ENCODE measurements around the gene KLHDC4.

Gene KLHDC4

DNA sequence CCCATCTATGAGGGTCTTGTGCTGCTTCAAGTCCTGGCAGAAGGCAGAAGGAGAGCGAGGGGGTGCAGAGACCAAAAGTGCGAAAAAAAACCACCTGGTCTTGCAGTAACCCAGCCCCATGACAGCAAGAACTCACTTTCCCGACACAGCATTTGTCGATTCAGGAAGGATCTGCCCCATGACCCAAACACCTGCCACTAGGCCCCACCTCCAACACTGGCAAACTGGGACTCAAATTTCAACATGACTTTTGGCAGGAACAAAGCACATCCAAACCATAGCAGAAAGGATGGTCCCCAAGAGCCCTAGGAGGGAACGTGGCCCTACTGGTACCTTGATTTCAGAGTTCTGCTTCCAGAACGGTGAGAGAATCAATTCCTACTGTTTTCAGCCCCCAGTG, 34.7 kb upstream of the KLHDC4 start:
- DNase-seq = no peak
- no peaks in the 10 kb centered on the region for H3K9me3 ChIP-seq (ENCODE audit: severe bottlenecking)
- H3K4me3 ChIP-seq (ENCODE audit: low read depth, low read length) = no peak overlapping the region
- no peaks in the 10 kb centered on the region for H3K27me3 ChIP-seq (ENCODE audit: insufficient read depth, low read depth, severe bottlenecking)
- TF ChIP-seq, protein P1, sequence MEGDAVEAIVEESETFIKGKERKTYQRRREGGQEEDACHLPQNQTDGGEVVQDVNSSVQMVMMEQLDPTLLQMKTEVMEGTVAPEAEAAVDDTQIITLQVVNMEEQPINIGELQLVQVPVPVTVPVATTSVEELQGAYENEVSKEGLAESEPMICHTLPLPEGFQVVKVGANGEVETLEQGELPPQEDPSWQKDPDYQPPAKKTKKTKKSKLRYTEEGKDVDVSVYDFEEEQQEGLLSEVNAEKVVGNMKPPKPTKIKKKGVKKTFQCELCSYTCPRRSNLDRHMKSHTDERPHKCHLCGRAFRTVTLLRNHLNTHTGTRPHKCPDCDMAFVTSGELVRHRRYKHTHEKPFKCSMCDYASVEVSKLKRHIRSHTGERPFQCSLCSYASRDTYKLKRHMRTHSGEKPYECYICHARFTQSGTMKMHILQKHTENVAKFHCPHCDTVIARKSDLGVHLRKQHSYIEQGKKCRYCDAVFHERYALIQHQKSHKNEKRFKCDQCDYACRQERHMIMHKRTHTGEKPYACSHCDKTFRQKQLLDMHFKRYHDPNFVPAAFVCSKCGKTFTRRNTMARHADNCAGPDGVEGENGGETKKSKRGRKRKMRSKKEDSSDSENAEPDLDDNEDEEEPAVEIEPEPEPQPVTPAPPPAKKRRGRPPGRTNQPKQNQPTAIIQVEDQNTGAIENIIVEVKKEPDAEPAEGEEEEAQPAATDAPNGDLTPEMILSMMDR (IDR thresholded peaks at IDR 0.05; ENCODE audit: low read depth, low read length) = no peak
- no peaks in the 10 kb centered on the region for H3K36me3 ChIP-seq
- no peak overlapping the region for H3K27ac ChIP-seq

DNA sequence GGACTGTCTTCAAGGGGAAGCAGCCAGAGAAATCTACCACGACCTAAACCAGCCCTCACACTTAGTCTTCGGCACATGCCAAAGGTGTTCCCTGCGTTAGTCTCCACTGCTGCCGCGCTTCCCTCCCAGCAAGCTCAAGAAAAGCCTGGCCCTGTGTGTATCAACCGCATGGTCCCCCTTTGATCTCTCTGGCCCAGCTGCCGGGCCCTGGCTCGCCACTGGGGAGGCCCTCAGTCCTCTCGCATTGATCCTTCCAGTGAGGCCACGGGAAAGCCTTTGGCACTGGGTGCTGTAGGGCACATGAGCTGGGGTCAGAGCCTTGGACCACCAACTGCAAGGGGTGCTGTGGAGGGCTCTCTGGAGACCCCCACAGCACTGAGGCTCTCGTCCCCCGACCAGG, 29.6 kb upstream of the KLHDC4 start:
- TF ChIP-seq, protein P1 (IDR thresholded peaks at IDR 0.05; ENCODE audit: low read depth, low read length) = no peak
- Histone ChIP-seq H3K27me3 (ENCODE audit: insufficient read depth, low read depth, severe bottlenecking) (no peaks in the 10 kb centered on the region), H3K27ac (no peak overlapping the region)

DNA sequence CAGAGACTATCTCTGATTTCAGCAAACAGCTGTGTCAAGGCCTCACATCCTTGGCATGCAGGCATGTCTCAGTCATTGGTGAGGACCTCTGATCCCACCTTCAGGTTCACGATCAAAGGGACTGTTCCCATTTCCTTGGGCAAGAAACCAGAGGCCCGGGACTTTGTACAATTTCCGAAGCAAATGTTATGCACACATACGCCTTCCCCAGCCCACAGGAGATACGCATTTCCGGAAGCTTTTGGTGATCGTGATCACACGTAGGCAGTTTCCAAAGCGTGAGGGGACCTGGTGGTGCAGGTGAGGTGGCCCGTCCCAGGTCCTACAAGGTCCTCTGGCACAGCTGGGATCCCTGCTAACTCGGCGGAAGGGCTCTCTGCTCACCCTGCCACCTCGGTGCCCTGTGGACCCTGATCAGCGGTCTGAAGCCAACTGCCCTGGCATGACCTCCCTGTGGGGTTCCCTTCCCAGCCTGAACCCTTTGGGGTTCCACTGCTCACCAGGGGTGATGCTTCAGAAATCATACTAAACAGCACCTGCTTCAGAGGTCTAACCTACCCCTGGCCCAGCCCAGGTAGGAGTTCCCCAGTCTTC, 28.8 kb upstream of the KLHDC4 start:
- no peak for DNase-seq
- no peak overlapping the region for H3K27ac ChIP-seq
- H3K27me3 ChIP-seq (ENCODE audit: insufficient read depth, low read depth, severe bottlenecking) = no peaks in the 10 kb centered on the region
- H3K36me3 ChIP-seq = no peaks in the 10 kb centered on the region
- no peaks in the 10 kb centered on the region for H3K9me3 ChIP-seq (ENCODE audit: severe bottlenecking)
- H3K4me3 ChIP-seq (ENCODE audit: low read depth, low read length) = no peak overlapping the region
- TF ChIP-seq, protein P1 (IDR thresholded peaks at IDR 0.05; ENCODE audit: low read depth, low read length) = no peak

More for the DNA sequence above, 29.6 kb upstream of the KLHDC4 start:
- DNase-seq = no peak
- H3K9me3 ChIP-seq (ENCODE audit: severe bottlenecking) = no peaks in the 10 kb centered on the region
- no peak overlapping the region for H3K4me3 ChIP-seq (ENCODE audit: low read depth, low read length)
- no peaks in the 10 kb centered on the region for H3K36me3 ChIP-seq

DNA sequence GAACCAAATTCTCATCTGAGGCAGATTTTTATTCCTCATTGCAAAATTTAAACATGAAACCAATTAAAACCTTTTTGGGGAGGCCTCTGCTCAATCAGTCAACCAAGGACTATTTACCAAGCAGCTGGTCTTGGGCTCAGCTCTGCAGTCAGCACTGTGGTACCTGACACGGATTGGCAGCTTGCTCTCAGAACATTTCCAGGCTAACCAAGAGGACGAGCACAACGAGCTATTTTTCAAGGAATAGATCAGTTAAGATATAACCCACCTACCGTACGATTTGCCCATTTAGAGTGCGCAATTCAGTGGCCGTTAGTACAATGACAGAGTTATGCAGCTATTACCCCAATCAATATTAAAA, 26.4 kb upstream of the KLHDC4 start:
- TF ChIP-seq, protein P1 (IDR thresholded peaks at IDR 0.05; ENCODE audit: low read depth, low read length) = no peak
- no peak overlapping the region for H3K4me3 ChIP-seq (ENCODE audit: low read depth, low read length)
- peak overlapping the region; percentile 61 for H3K27ac ChIP-seq
- no peaks in the 10 kb centered on the region for H3K27me3 ChIP-seq (ENCODE audit: insufficient read depth, low read depth, severe bottlenecking)
- peak; percentile 31 for DNase-seq
- no peaks in the 10 kb centered on the region for H3K9me3 ChIP-seq (ENCODE audit: severe bottlenecking)
- no peaks in the 10 kb centered on the region for H3K36me3 ChIP-seq

DNA sequence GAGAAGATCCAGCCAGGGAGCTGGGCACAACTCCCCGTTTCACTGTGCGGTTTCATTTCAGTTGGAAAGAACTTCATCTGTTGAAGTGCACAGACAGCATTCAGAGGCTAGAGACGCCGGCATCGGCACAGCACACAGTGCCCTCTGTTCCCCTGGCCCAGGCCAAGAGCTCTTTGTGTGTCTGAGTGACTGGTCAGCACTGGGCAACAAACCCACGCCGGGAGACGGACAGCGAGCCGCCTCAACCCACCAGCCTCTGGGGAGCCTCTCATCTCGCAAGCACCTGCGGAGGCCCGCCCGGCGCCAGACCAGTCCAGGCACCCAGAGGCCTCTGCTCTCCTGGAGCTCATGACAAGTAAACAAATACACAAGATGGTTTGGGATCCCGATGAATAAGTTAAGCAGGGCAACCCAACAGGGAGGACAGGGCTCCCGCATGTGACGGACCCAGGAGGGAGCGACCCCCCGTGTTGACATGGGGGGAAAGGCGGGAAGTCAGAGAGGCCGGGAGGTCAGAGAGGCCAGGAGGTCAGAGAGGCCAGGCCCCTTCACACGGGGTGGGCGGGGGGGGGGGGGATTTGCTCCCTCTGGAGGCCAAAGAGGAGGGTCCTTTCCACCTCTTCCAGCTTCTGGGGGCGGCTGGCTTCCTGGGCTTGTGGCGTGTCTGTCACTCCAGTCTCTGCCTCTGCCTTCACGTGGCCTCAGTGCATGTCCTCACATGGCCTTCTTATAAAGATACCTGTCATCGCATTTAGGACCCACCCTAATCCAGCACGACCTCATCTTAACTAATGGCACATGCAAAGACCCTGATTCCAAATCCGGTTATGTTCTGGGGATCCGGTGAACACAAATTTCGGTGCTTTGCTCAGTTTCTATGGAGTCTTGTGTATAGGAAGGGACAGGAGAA, 25.8 kb upstream of the KLHDC4 start:
- peak; percentile 69 for DNase-seq
- no peaks in the 10 kb centered on the region for H3K9me3 ChIP-seq (ENCODE audit: severe bottlenecking)
- TF ChIP-seq, protein P1 (IDR thresholded peaks at IDR 0.05; ENCODE audit: low read depth, low read length) = no peak
- H3K27me3 ChIP-seq (ENCODE audit: insufficient read depth, low read depth, severe bottlenecking) = no peaks in the 10 kb centered on the region
- no peaks in the 10 kb centered on the region for H3K36me3 ChIP-seq
- H3K4me3 ChIP-seq (ENCODE audit: low read depth, low read length) = no peak overlapping the region
- peak overlapping the region; percentile 61 for H3K27ac ChIP-seq
